Measurements from ENCODE around the gene HEMK1.

Gene HEMK1

GRCh38 chr3:50617096-50617791 is 47.9 kb downstream of the HEMK1 start, which contains the start of gene MAPKAPK3:
Gene MAPKAPK3 (plus strand): TSS chr3:50617151. CDS start chr3:50617566, 415 bp downstream.
- no peak for DNase-seq

- DNase-seq = no peak
Observed at GRCh38 chr3:50617911-50618481, 48.7 kb downstream of the HEMK1 start.

- DNase-seq = no peak
Observed at GRCh38 chr3:50620420-50620819, 51.1 kb downstream of the HEMK1 start.

GRCh38 chr3:50620820-50621219 is 51.5 kb downstream of the HEMK1 start:
- DNase-seq = no peak

GRCh38 chr3:50622881-50623280 is 53.6 kb downstream of the HEMK1 start:
- DNase-seq = no peak

GRCh38 chr3:50623840-50624474 is 54.6 kb downstream of the HEMK1 start:
- DNase-seq = no peak

- DNase-seq = no peak
Observed at GRCh38 chr3:50624634-50625033, 55.3 kb downstream of the HEMK1 start.

GRCh38 chr3:50625231-50626182 is 56.2 kb downstream of the HEMK1 start:
- no peak for DNase-seq

GRCh38 chr3:50626401-50626800 is 57.1 kb downstream of the HEMK1 start:
- no peak for DNase-seq

GRCh38 chr3:50627407-50628051 is 58.2 kb downstream of the HEMK1 start:
- no peak for DNase-seq

GRCh38 chr3:50628601-50629000 is 59.3 kb downstream of the HEMK1 start:
- DNase-seq = no peak

- no peak for DNase-seq
Observed at GRCh38 chr3:50630394-50630793, 61.1 kb downstream of the HEMK1 start.

- DNase-seq = no peak
Observed at GRCh38 chr3:50630877-50631276, 61.6 kb downstream of the HEMK1 start.

- DNase-seq = no peak
Observed at GRCh38 chr3:50632450-50632849, 63.1 kb downstream of the HEMK1 start.

GRCh38 chr3:50633230-50633790 is 64.0 kb downstream of the HEMK1 start:
- DNase-seq = no peak

- no peak for DNase-seq
Observed at GRCh38 chr3:50635066-50635465, 65.7 kb downstream of the HEMK1 start.

- no peak for DNase-seq
Observed at GRCh38 chr3:50637011-50637410, 67.7 kb downstream of the HEMK1 start.

- no peak for DNase-seq
Observed at GRCh38 chr3:50637945-50638344, 68.6 kb downstream of the HEMK1 start.

- no peak for DNase-seq
Observed at GRCh38 chr3:50639055-50639494, 69.8 kb downstream of the HEMK1 start.

- DNase-seq = no peak
Observed at GRCh38 chr3:50642382-50642781, 73.1 kb downstream of the HEMK1 start.

- no peak for DNase-seq
Observed at GRCh38 chr3:50644561-50644960, 75.2 kb downstream of the HEMK1 start.

- DNase-seq = no peak
Observed at GRCh38 chr3:50645378-50645777, 76.1 kb downstream of the HEMK1 start.

All from NCI-H774 (cell line).